Vagina (tissue), 1 donor: ENCODE measurements around the gene ZMAT5. TPM values are rescaled to one million over a fixed set of nuclear protein-coding genes. Genes with fewer than 3 reads are reported as not detected.

ENCODE experiments used
- small RNA-seq: library from RNA; depleted of rRNA; stranded (forward); fragments of <200 nt; gene quantifications from one replicate; pipeline ENCODE3, GENCODE V24; 2016
- total RNA-seq: library from RNA; depleted of rRNA; stranded (reverse); fragments of >200 nt; gene quantifications from one replicate; pipeline ENCODE4 v1.2.3, GENCODE V29; 2016

The ZMAT5 gene
- total RNA-seq, 1 donor from 2014 or later, result 22.6 TPM

Small RNAs within 50 kb of the gene (small RNA-seq; reads per million reads assigned to genes)
- gene AC004882.2 (not detected), gene RF00019 (not detected)

Other genes starting within 250 kb of the ZMAT5 start
- 32.2 TPM for gene THOC5, start 213.2 kb downstream of the ZMAT5 start, total RNA-seq
- gene NIPSNAP1, start 185.9 kb downstream of the ZMAT5 start, total RNA-seq, result 27.5 TPM
- gene NF2, start 163.4 kb downstream of the ZMAT5 start, total RNA-seq, result 15.7 TPM
- not detected for gene CABP7, start 47.0 kb downstream of the ZMAT5 start, total RNA-seq
- gene UQCR10, start 362 bp upstream of the ZMAT5 start, total RNA-seq, result 65.8 TPM
- 62.6 TPM for gene ASCC2, start 71.3 kb upstream of the ZMAT5 start, total RNA-seq
- 66.8 TPM for gene MTMR3, start 116.2 kb upstream of the ZMAT5 start, total RNA-seq